ENCODE results near the gene TLE3. TPM values are rescaled to one million over a fixed set of nuclear protein-coding genes. Genes with fewer than 3 reads are reported as not detected.

Gene TLE3
- total RNA-seq, 1 experiment from 2014 or later, result 98.2 TPM

DNA sequence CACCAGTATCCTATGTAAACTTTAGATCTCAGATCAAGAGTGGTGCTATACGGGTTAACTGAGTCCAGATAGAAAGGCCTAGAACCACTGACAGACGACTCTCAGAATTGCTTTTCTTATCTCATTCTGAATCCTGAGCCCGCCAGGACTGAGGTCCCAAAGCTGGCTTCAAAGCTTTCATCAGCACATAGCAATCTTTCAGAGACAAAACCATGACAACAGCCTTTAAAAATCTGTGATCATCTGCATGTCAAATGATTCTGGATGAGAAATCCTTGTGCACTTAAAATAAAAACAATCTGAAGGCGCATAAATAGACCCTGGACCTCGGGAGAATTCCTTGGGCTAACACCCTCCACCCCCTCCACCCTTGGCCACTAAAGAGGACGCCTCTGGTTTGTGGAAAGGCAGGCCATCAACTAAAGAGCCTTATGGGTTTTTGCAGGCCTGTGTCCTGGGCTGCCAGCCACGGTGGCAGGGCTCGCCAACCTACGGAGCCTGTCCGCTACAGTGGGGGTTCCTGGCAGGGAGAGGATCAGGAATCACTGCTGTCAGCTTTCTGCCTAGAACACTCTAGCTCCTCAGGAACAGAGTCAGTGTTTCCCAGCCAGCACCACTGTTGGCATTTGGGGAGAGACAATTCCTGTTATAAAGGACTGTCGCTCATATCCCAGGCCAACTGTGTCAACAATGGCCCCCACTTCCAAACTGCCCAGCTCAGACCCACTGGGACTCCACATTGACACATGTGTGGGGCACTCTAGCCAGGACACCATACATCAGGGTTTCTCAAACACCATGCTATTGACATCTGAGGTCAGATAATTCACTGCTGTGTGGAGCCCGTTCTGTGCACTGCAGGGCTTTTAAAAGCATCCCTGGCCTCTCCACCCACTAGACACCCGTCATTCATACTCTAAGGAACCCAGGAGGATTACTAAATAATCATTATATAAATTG lies 20.2 kb downstream of the TLE3 start:
- no peak for DNase-seq
- H3K27me3 Mint-ChIP-seq (ENCODE audit: low read depth), result no peaks in the 10 kb centered on the region
- Histone ChIP-seq H3K27me3 (ENCODE audit: insufficient read depth, low read length) (no peaks in the 10 kb centered on the region), H3K4me1 (ENCODE audit: insufficient read depth, low read length) (peaks cover 18% of the 10 kb centered on the region; the same call in 1 of the 2 replicates), H3K4me2 (ENCODE audit: insufficient read depth, insufficient read length, low read length) (no peak overlapping the region), H2BK12ac (ENCODE audit: insufficient read length, low read depth, low read length) (no peak overlapping the region), H2BK15ac (ENCODE audit: low read depth, low read length) (no peak overlapping the region), H3K79me2 (ENCODE audit: insufficient read depth, low read length) (peaks cover 3% of the 10 kb centered on the region; the same call in 1 of the 2 replicates), H2BK5ac (ENCODE audit: insufficient read length, low read length) (no peak overlapping the region), H3K79me1 (ENCODE audit: insufficient read depth, low read depth, low read length, poor library complexity, severe bottlenecking) (peaks cover 7% of the 10 kb centered on the region), H4K20me1 (ENCODE audit: control insufficient read depth, insufficient read depth, insufficient read length) (peaks cover 4% of the 10 kb centered on the region), H4K5ac (ENCODE audit: insufficient read length, low read depth, low read length) (no peak overlapping the region), H3K9ac (ENCODE audit: extremely low read depth, insufficient read length, low read length) (no peak overlapping the region), H3K18ac (ENCODE audit: insufficient read length, low read depth, low read length) (no peak overlapping the region), H3K56ac (ENCODE audit: insufficient read length, low read depth, low read length) (no peak overlapping the region), H2BK20ac (ENCODE audit: low read depth, low read length, poor library complexity, severe bottlenecking) (no peak overlapping the region), H4K91ac (ENCODE audit: insufficient read length, low read depth, low read length) (no peak overlapping the region), H3K23ac (ENCODE audit: insufficient read length, low read depth, low read length) (no peak overlapping the region), H2AK5ac (ENCODE audit: insufficient read length, low read length) (no peak overlapping the region), H3K27ac (ENCODE audit: insufficient read length, low read depth, low read length) (no peak overlapping the region), H3K14ac (ENCODE audit: insufficient read depth, low read length) (peak overlapping the region; percentile 34), H4K8ac (replicated peaks; ENCODE audit: insufficient read length, low read depth, low read length) (no peak overlapping the region), H2BK120ac (ENCODE audit: low read depth, low read length, poor library complexity, severe bottlenecking) (no peak overlapping the region), H3K9me3 (ENCODE audit: control insufficient read depth, low read depth, low read length) (no peaks in the 10 kb centered on the region), H3K4ac (ENCODE audit: low read depth, low read length) (no peak overlapping the region), H3K23me2 (ENCODE audit: insufficient read length, low read depth, low read length, poor library complexity, severe bottlenecking) (peaks cover under 1% of the 10 kb centered on the region), H2AFZ (ENCODE audit: low read length) (no peak overlapping the region), H3T11ph (ENCODE audit: low read length) (no peak overlapping the region)
- H3K4me3 Mint-ChIP-seq, result no peak overlapping the region
- no CpG with 5 or more reads among the region's 13 CpGs for WGBS (ENCODE audit: extremely low coverage, insufficient read length, low lambda C conversion rate)
- TF ChIP-seq, protein P1, sequence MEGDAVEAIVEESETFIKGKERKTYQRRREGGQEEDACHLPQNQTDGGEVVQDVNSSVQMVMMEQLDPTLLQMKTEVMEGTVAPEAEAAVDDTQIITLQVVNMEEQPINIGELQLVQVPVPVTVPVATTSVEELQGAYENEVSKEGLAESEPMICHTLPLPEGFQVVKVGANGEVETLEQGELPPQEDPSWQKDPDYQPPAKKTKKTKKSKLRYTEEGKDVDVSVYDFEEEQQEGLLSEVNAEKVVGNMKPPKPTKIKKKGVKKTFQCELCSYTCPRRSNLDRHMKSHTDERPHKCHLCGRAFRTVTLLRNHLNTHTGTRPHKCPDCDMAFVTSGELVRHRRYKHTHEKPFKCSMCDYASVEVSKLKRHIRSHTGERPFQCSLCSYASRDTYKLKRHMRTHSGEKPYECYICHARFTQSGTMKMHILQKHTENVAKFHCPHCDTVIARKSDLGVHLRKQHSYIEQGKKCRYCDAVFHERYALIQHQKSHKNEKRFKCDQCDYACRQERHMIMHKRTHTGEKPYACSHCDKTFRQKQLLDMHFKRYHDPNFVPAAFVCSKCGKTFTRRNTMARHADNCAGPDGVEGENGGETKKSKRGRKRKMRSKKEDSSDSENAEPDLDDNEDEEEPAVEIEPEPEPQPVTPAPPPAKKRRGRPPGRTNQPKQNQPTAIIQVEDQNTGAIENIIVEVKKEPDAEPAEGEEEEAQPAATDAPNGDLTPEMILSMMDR (conservative IDR thresholded peaks at IDR 0.05), result no peak
- H3K4me1 Mint-ChIP-seq, result peaks cover 50 to 62% of the 10 kb centered on the region in 2 experiments
- peaks cover 34 to 78% (median 73%) of the 10 kb centered on the region in 3 experiments; a peak in 6 of 7 replicates for H3K36me3 Mint-ChIP-seq (ENCODE audit: insufficient read depth in 1 of 3, low read depth in 3 of 3)
- H3K27ac Mint-ChIP-seq, result 0 out of 7 replicates have a peak overlapping the region, but pooled peaks of 2 of the 3 experiments have one; percentile 34 to 72
- no peaks in the 10 kb centered on the region for H3K9me3 Mint-ChIP-seq

Data from H9 (cell line).